Keratinocyte (primary cell): ENCODE measurements around the gene FAT1. TPM values are rescaled to one million over a fixed set of nuclear protein-coding genes. Genes with fewer than 3 reads are reported as not detected.

Source experiments
- DNase-seq: peaks from one replicate; pipeline ENCODE4 v3.0.0-alpha.2; 2011; ENCODE audit warnings: low read depth, missing footprints, low spot score
- FAIRE-seq: peaks from 2 replicates; lab custom pipeline; 2011; peaks lifted over from hg19 to GRCh38; lab: Jason Lieb, UNC
- H2AFZ ChIP-seq: 2 replicates; pipeline ENCODE4 v1.6.0; 2012; ENCODE audit warnings: low read length, control low read depth, inconsistent platforms; ENCODE audit not compliant: control insufficient read depth
- H3K27ac ChIP-seq: 2 replicates; pipeline ENCODE4 v1.5.1; 2011; ENCODE audit warnings: low read length; ENCODE audit not compliant: control insufficient read depth, insufficient read depth
- H3K27me3 ChIP-seq: 3 replicates; pipeline ENCODE4 v1.6.0; 2011; ENCODE audit warnings: low read length; ENCODE audit not compliant: control insufficient read depth, insufficient read depth; ENCODE audit errors: extremely low read depth
- H3K36me3 ChIP-seq, 2 experiments: 2 replicates in 1 of 2; 3 replicates in 1 of 2; pipeline ENCODE4 v1.5.1; 2011; ENCODE audit warnings: low read length in 2 of 2, mild to moderate bottlenecking in 1 of 2; ENCODE audit not compliant: control insufficient read depth in 2 of 2, insufficient read depth in 2 of 2; ENCODE audit errors: extremely low read depth in 1 of 2
- H3K4me1 ChIP-seq: 3 replicates; pipeline ENCODE4 v1.5.1; 2011; ENCODE audit warnings: low read length; ENCODE audit not compliant: control insufficient read depth, insufficient read depth; ENCODE audit errors: extremely low read depth
- H3K4me2 ChIP-seq: 3 replicates; pipeline ENCODE4 v1.6.0; 2011; ENCODE audit warnings: low read depth, low read length; ENCODE audit not compliant: control insufficient read depth, insufficient read depth; ENCODE audit errors: extremely low read depth
- H3K4me3 ChIP-seq, 3 experiments: fragments of 200-600 bp in 1 of 3; sonication (generic) in 1 of 3; 2 replicates in 2 of 3; 3 replicates in 1 of 3; pipeline ENCODE4 v1.5.1; 2011 to 2016; ENCODE audit warnings: low read length in 3 of 3, mild to moderate bottlenecking in 3 of 3, control low read depth in 2 of 3, inconsistent platforms in 1 of 3, low read depth in 1 of 3, mixed read lengths in 1 of 3, mixed run types in 1 of 3, moderate library complexity in 1 of 3; ENCODE audit not compliant: control insufficient read depth in 2 of 3, insufficient read depth in 2 of 3; ENCODE audit errors: extremely low read depth in 1 of 3
- H3K79me2 ChIP-seq: 2 replicates; pipeline ENCODE4 v1.6.0; 2012; ENCODE audit warnings: low read length; ENCODE audit not compliant: control insufficient read depth, insufficient read depth
- H3K9ac ChIP-seq: 3 replicates; pipeline ENCODE4 v1.6.0; 2011; ENCODE audit warnings: low read length; ENCODE audit not compliant: control insufficient read depth, insufficient read depth; ENCODE audit errors: extremely low read depth
- H3K9me1 ChIP-seq: 3 replicates; pipeline ENCODE4 v1.6.0; 2011; ENCODE audit warnings: low read length; ENCODE audit not compliant: control insufficient read depth, insufficient read depth; ENCODE audit errors: extremely low read depth
- H3K9me3 ChIP-seq: 2 replicates; pipeline ENCODE4 v1.5.1; 2012; ENCODE audit warnings: low read depth, low read length; ENCODE audit not compliant: control insufficient read depth
- H4K20me1 ChIP-seq: 3 replicates; pipeline ENCODE4 v1.6.0; 2011; ENCODE audit warnings: low read length; ENCODE audit not compliant: control insufficient read depth, insufficient read depth; ENCODE audit errors: extremely low read depth
- EZH2 ChIP-seq: IDR thresholded peaks from one replicate; pipeline ENCODE4 v1.6.1; 2012; ENCODE audit warnings: inconsistent platforms, mild to moderate bottlenecking, low read length, moderate library complexity
- dilution Hi-C: fragments of 300-500 bp; cut with MboI; formaldehyde crosslinking; loops from one replicate; pipeline ENCODE4 v1.7.0; 2020; ENCODE audit warnings: low sequenced_read_pairs; ENCODE audit not compliant: extremely low pct_ligation_motif_present
- polyA plus RNA-seq, 5 experiments: library from polyadenylated mRNA; depleted of rRNA in 3 of 5; stranded (reverse) in 3 of 5; stranded (forward) in 1 of 5; unstranded in 1 of 5; fragments of >200 nt; gene quantifications; 1 replicate in 1 of 5; 2 replicates in 3 of 5; 3 replicates in 1 of 5; pipeline versions ENCODE4 v1.2.1 to v1.2.3, GENCODE V29; 2011 to 2012; ENCODE audit warnings: missing spikeins in 2 of 5, low read depth in 1 of 5, low replicate concordance in 1 of 5
- TF ChIP-seq, protein P1 (sequence below), 3 experiments: IDR thresholded peaks in 1 of 3; conservative IDR thresholded peaks in 1 of 3; optimal IDR thresholded peaks in 1 of 3; 2 replicates in 2 of 3; 3 replicates in 1 of 3; pipeline versions ENCODE3 to v1.5.1; 2011; ENCODE audit warnings: low read length in 3 of 3, mild to moderate bottlenecking in 3 of 3, moderate library complexity in 2 of 3, control low read depth in 1 of 3, inconsistent platforms in 1 of 3; ENCODE audit not compliant: insufficient read depth in 2 of 3; ENCODE audit errors: extremely low read depth in 1 of 3

The FAT1 gene
- polyA plus RNA-seq, 1 donor (not counting 4 experiments of a cell fraction or from before 2014, with no cell fraction given): 329 TPM

DNA sequence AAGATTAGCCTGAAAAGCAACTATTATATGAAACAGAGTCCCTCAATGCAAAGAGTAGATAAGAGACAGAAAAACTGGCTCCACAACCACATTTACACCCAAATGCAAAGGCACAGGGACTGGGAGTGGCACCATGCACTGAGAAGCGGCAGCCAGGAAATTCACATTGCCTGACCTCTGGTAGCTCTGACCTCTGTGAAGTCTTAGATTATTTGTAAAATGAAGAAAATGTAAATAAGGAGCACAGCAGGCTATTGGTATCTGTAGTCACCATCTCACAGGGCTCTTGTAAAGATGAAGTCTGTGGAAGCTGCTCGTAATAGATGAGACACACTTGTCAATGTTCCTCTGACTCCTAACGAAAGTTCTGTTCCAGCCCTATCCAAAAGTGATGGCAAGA, 69.7 kb downstream of the FAT1 start:
- no peak for FAIRE-seq
- peaks cover 97% of the 10 kb centered on the region for H3K79me2 ChIP-seq
- H4K20me1 ChIP-seq: peaks cover 30% of the 10 kb centered on the region

GRCh38 chr4:186651624-186652023, 72.0 kb downstream of the FAT1 start:
- Histone ChIP-seq H3K27ac (no peak overlapping the region), H3K4me2 (no peak overlapping the region), H3K36me3 (peaks cover 29 to 30% of the 10 kb centered on the region in 2 experiments), H3K4me3 (no peak overlapping the region), H3K9me3 (no peaks in the 10 kb centered on the region), H4K20me1 (peaks cover 18% of the 10 kb centered on the region), H3K9me1 (peaks cover 8% of the 10 kb centered on the region), H3K27me3 (no peaks in the 10 kb centered on the region), H3K4me1 (no peaks in the 10 kb centered on the region), H3K79me2 (peaks cover 96% of the 10 kb centered on the region), H2AFZ (no peak overlapping the region), H3K9ac (no peak overlapping the region)
- TF ChIP-seq, protein P1, sequence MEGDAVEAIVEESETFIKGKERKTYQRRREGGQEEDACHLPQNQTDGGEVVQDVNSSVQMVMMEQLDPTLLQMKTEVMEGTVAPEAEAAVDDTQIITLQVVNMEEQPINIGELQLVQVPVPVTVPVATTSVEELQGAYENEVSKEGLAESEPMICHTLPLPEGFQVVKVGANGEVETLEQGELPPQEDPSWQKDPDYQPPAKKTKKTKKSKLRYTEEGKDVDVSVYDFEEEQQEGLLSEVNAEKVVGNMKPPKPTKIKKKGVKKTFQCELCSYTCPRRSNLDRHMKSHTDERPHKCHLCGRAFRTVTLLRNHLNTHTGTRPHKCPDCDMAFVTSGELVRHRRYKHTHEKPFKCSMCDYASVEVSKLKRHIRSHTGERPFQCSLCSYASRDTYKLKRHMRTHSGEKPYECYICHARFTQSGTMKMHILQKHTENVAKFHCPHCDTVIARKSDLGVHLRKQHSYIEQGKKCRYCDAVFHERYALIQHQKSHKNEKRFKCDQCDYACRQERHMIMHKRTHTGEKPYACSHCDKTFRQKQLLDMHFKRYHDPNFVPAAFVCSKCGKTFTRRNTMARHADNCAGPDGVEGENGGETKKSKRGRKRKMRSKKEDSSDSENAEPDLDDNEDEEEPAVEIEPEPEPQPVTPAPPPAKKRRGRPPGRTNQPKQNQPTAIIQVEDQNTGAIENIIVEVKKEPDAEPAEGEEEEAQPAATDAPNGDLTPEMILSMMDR (optimal IDR thresholded peaks at IDR 0.05 in 1 of 3, IDR thresholded peaks at IDR 0.05 in 1 of 3, conservative IDR thresholded peaks at IDR 0.05 in 1 of 3; ENCODE audit: extremely low read depth in 1 of 3, insufficient read depth in 2 of 3, low read length in 3 of 3): no peak
- TF ChIP-seq EZH2: no peak
- dilution Hi-C loops: no loop called here
- FAIRE-seq (no peak), DNase-seq (no peak)

More for the DNA sequence above, 69.7 kb downstream of the FAT1 start:
- Histone ChIP-seq H3K9me1 (peaks cover 8% of the 10 kb centered on the region), H3K27me3 (no peaks in the 10 kb centered on the region), H3K27ac (no peak overlapping the region), H3K4me1 (peaks cover 8% of the 10 kb centered on the region), H3K36me3 (peaks cover 24 to 33% of the 10 kb centered on the region in 2 experiments), H2AFZ (no peak overlapping the region), H3K4me3 (no peak overlapping the region), H3K4me2 (no peak overlapping the region), H3K9ac (no peak overlapping the region), H3K9me3 (no peaks in the 10 kb centered on the region)
- dilution Hi-C loops: no loop called here
- no peak for DNase-seq
- no peak for TF ChIP-seq EZH2
- TF ChIP-seq, protein P1 (optimal IDR thresholded peaks at IDR 0.05 in 1 of 3, IDR thresholded peaks at IDR 0.05 in 1 of 3, conservative IDR thresholded peaks at IDR 0.05 in 1 of 3; ENCODE audit: extremely low read depth in 1 of 3, insufficient read depth in 2 of 3, low read length in 3 of 3): no peak
